ENCODE results near the gene POMT1. TPM values are rescaled to one million over a fixed set of nuclear protein-coding genes. Genes with fewer than 3 reads are reported as not detected.

POMT1 gene
- total RNA-seq, 1 experiment from 2014 or later, result 34.1 TPM

GRCh38 chr9:131496844-131497405 is 5.8 kb upstream of the POMT1 start:
- Histone ChIP-seq H3K23me2 (ENCODE audit: insufficient read length, low read depth, low read length, poor library complexity, severe bottlenecking) (no peaks in the 10 kb centered on the region), H2BK5ac (ENCODE audit: insufficient read length, low read length) (no peak overlapping the region), H3K14ac (ENCODE audit: insufficient read depth, low read length) (no peak overlapping the region), H4K20me1 (ENCODE audit: control insufficient read depth, insufficient read depth, insufficient read length) (peaks cover 3% of the 10 kb centered on the region), H3K9ac (ENCODE audit: extremely low read depth, insufficient read length, low read length) (no peak overlapping the region), H4K91ac (ENCODE audit: insufficient read length, low read depth, low read length) (no peak overlapping the region), H3K27ac (ENCODE audit: insufficient read length, low read depth, low read length) (no peak overlapping the region), H2BK15ac (ENCODE audit: low read depth, low read length) (no peak overlapping the region), H3K4me2 (ENCODE audit: insufficient read depth, insufficient read length, low read length) (no peak overlapping the region), H3T11ph (ENCODE audit: low read length) (no peak overlapping the region), H2BK120ac (ENCODE audit: low read depth, low read length, poor library complexity, severe bottlenecking) (no peak overlapping the region), H3K9me3 (ENCODE audit: control insufficient read depth, low read depth, low read length) (no peaks in the 10 kb centered on the region), H2BK12ac (ENCODE audit: insufficient read length, low read depth, low read length) (no peak overlapping the region), H3K56ac (ENCODE audit: insufficient read length, low read depth, low read length) (no peak overlapping the region), H2AFZ (ENCODE audit: low read length) (no peak overlapping the region), H3K4ac (ENCODE audit: low read depth, low read length) (no peak overlapping the region), H3K79me2 (ENCODE audit: insufficient read depth, low read length) (no peaks in the 10 kb centered on the region), H4K5ac (ENCODE audit: insufficient read length, low read depth, low read length) (no peak overlapping the region), H2AK5ac (ENCODE audit: insufficient read length, low read length) (no peak overlapping the region), H4K8ac (replicated peaks; ENCODE audit: insufficient read length, low read depth, low read length) (no peak overlapping the region), H3K23ac (ENCODE audit: insufficient read length, low read depth, low read length) (no peak overlapping the region), H2BK20ac (ENCODE audit: low read depth, low read length, poor library complexity, severe bottlenecking) (no peak overlapping the region), H3K18ac (ENCODE audit: insufficient read length, low read depth, low read length) (no peak overlapping the region), H3K4me1 (ENCODE audit: insufficient read depth, low read length) (no peaks in the 10 kb centered on the region), H3K27me3 (ENCODE audit: insufficient read depth, low read length) (no peaks in the 10 kb centered on the region), H3K79me1 (ENCODE audit: insufficient read depth, low read depth, low read length, poor library complexity, severe bottlenecking) (no peaks in the 10 kb centered on the region)
- no peak for DNase-seq
- Mint-ChIP-seq H3K9me3 (no peaks in the 10 kb centered on the region), H3K27me3 (ENCODE audit: low read depth) (peaks cover 1% of the 10 kb centered on the region; the same call in 1 of the 2 replicates), H3K4me3 (no peak overlapping the region), H3K27ac (peak overlapping the region in 2 of 3 experiments; percentile 70 to 95; a peak in 4 of 7 replicates), H3K4me1 (peaks cover 11 to 21% of the 10 kb centered on the region in 2 experiments; a peak in 3 of 4 replicates), H3K36me3 (ENCODE audit: insufficient read depth in 1 of 3, low read depth in 3 of 3) (peaks cover 50 to 94% (median 82%) of the 10 kb centered on the region in 3 experiments)
- WGBS (ENCODE audit: extremely low coverage, insufficient read length, low lambda C conversion rate), result no CpG with 5 or more reads among the region's 10 CpGs
- TF ChIP-seq CTCF (conservative IDR thresholded peaks at IDR 0.05), result no peak

All from H9 (cell line).